NCI-H2227 (cell line): ENCODE data around the gene C19orf73.
A peak's percentile ranks its signal among the peaks of the same experiment; 100 is the strongest.

ENCODE experiments used
- DNase-seq: peaks from one replicate; lab custom pipeline; 2025; ENCODE audit not compliant: unreplicated experiment; lab: John Stamatoyannopoulos, UW

C19orf73 gene

DNA sequence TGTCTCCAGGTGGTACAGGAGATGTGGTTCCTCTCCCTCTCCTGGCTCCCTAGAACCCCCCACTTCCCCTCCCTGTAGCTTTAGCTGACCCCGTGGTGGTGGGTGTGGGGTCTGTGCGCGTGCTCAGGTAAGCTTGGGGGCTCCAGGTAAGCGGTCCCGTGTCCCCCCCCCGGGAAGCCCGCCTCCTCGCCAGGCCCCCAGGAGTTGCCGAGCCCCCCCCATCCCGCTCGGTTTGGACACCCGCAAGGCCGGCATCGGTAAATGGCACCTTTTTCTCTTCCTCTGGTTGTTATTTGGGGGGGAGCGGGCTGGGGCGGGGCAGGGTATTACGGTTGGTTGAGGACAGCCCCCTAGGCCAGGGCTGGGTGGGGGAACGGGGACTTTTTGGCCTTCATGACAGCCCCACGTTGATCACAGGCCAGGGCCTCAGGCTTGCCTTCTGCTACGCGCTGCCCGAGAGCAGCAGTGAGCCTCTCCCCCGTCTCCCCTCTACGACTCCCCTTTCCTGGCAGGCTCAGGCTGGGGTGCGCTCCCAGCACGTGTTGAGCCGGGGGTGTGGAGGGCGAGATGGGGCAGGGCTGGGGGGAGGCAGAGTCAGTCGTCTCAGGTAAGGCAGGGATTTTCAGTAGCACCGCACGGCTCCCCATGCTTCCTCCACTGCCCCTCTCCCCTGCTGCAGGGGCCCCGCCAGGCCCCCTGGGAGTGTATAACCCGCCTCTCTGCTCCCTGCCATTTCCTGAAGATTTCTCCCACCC is 15.4 kb downstream of the C19orf73 start:
- no peak for DNase-seq

DNA sequence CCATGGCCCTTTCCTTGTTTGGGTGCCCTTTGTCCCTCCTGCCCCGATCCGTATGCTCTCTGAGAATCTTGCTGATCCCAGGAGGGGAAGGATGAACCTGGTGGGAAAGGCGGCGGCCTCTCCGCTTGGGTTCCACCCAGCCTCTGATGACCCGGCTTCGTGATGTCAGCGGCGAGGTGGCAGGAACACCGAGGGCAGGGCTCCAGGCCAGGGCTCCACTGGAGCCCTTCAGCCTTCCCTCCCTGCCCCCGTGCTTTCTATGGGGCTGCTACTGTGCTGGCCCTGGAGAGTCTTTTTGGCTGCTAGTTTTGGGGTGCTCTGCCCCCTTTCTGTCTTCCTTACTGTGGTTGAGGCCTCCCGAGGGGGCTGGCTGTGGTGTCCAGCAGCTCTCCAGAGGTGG is 16.6 kb downstream of the C19orf73 start:
- no peak for DNase-seq

DNA sequence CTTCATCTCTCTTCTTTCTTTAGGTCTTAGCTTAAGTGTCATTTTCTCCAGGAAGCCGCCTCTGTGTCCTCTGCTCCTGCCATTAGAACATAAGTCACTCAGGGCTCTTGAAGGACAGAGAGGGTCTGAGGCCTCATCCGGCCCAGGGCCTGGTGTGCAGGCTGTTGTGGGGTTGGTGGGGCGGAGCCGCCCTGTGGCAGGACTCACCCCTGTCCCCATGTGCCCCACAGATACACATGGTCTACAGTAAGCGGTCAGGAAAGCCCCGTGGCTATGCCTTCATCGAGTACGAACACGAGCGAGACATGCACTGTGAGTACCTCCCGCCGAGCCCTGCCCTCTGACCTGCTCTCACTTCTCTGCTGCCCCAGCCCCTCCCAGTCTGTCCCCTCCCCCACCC is 17.8 kb downstream of the C19orf73 start:
- DNase-seq = no peak

DNA sequence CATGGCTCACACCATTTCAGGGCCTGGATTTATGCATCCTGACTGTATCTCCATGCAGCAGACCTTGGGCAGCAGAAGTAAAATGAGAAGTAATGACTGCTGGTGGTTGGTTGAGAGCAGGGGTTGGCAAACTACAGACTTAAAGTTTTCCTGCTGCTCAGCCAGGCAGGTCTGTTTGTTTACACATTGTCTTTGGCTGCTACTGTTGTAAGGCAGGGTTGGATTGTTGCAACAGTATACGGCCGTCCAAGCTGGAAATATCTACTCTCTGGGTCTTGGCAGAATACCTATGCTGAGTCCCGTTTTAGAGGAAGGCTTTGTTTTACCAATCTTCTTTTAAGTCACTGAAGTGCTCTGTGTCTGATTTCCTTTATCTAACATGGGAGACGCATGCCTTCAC is 20.1 kb downstream of the C19orf73 start:
- DNase-seq = no peak

DNA sequence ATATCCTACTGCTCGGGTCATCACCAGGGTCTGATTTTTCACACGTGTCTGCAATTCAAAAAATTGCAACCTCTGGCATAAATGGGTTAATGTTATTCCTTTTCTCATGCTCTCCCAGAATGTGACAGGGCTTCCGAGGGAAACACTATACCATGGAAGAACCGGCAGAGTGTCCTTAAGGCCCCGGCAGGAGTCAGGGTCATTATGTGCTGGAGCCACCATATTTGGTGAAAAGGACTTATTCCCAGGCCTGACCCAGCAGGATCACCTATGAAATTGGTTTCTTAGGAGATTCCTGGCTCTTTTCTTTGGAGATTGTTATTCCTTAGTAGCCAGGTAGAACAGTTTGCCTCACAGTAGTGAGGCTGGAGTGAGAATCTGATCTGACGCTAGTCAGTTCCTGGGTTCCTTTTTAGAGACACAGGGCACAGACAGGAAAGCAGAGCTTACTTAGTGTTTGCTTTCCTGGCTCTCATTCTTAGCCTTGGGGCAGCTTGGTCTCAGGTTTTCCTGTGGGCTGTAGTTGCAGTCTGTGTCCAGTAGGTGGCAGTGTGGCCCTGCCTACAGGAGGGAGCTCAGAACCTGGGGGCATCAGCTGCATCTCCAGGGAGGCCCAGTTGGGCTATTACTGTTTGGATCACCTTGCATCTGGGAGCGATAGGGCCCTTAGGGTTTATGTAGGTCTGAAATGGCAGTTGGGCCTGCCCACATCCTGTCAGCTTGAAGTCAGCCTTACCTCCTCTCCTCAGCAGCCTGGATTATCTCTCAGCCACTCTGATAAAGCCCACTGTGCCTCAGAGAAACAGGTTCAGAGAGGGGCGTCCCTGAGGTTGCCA is 21.3 kb downstream of the C19orf73 start:
- DNase-seq = peak; percentile 80

DNA sequence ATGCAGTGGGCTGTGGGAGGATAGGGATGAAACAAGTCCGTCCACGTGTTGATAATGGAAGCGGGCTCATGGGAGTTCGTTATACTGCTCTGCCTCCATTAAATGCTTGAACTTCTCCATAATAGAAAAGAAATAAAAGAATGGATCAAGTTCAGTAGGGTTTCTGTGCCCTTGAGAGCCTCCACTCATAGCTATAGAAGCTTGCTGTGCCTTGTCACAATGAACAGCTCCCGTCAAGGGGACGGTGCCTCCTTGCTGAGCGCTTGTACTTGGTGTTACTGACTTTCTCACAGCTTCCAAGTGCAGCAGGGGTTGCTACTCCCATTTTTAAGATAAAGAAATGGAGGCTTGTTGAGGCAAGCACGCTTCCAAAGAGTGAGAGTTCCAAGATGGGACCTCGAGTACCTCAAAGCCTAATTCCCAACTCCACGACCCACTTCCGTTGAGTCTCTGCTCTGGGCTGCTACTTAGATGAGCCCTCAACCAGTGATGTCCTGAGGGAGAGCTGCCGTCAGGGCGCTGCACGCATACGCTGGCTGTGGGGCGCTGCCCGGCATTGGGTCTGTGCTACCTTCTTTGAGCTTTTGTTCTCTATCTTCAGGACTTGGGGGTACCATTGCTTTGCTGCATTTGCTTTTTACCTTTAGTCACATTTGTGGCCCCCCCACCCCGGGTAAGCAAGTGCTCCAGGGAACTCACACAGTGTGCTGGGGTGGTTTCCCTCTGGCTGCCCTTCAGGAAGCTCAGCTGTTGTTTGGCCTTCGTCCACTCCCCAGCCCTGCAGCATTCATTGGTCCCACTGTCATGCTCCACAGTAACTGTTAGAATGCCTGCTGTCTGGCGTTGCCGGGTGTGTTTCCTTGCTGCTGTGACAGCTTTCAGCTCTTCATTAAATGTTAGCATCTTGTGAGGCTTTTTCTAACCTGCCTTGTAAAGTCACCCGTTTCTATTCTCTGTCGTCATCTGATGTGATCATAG is 24.1 kb downstream of the C19orf73 start:
- no peak for DNase-seq

DNA sequence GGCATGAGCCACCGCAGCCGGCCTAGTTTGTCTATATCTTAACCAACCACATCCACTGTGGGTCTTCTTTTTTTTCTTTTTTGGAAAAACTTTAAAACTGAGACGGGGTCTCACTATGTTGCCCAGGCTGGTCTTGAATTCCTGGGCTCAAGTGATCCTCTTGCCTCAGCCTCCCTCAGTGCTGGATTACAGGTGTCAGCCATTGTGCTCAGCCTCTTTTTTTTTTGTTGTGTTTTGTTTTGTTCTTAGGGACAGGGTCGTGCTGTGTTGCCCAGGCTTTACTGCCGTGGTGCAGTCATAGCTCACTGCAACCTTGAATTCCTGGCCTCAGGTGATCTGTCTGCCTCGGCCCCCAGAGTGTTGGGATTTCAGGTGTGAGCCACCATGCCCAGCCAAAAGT is 26.3 kb downstream of the C19orf73 start:
- DNase-seq = no peak

DNA sequence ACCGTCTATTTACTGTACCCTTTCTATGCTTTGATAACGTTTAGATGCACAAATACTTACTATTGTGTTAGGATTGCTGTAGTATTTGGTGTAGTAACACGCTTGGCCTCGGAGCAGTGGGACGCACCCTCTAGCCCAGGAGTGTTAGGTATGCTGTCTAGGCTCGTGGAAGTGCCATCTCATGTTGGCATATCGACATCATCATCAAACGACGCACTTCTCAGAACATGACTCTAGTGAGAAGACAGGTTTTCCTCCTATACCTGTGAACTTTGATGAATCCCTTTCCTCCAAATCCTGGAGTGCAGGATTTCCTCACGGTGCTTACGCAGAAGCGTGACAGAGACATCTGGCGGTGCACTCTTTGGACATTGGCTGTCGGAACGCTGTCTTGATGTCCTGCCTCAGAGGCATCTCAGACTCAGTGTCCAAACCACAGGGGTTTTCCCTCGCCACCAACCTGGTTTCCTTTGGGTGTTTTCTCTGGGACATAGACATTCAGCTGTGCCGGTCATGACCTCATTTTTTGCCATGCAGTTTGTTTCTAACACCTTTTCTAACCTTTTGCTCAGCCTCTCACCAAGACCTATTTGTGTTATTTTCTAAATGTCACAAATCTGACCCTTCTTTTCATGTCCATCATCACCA is 27.4 kb downstream of the C19orf73 start:
- DNase-seq = no peak

DNA sequence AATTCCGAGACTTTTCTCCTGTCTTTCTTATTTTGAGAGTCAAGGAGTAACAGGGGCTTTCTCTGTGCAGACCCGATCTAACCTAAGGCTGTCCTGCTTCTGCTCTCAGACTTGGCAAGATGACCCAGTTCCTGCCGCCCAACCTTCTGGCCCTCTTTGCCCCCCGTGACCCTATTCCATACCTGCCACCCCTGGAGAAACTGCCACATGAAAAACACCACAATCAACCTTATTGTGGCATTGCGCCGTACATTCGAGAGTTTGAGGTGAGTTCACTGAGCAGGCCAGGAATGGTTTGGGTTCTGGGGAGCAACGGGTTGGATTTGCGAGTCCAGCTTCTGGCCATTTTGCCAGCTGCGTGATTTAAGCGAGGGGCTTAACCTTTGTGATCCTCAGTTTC is 32.6 kb downstream of the C19orf73 start:
- no peak for DNase-seq

DNA sequence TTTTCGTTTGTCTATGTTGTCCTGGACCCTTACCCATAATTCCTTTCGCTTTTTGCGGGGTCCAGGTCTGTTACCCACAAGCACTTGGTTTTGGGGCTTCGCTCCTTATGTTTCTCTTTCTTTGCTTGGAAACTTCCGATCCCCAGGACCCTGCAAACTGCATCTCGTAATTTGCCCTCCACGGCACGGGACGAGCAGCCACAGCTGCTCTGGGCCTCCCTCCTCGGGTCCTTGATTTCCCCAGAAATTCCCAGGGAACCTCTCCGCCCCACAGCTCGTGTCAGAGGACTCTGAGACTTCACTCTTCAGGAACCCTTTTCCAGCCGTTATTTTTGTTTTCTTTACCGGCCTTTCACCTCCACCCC is 33.1 kb downstream of the C19orf73 start:
- no peak for DNase-seq

DNA sequence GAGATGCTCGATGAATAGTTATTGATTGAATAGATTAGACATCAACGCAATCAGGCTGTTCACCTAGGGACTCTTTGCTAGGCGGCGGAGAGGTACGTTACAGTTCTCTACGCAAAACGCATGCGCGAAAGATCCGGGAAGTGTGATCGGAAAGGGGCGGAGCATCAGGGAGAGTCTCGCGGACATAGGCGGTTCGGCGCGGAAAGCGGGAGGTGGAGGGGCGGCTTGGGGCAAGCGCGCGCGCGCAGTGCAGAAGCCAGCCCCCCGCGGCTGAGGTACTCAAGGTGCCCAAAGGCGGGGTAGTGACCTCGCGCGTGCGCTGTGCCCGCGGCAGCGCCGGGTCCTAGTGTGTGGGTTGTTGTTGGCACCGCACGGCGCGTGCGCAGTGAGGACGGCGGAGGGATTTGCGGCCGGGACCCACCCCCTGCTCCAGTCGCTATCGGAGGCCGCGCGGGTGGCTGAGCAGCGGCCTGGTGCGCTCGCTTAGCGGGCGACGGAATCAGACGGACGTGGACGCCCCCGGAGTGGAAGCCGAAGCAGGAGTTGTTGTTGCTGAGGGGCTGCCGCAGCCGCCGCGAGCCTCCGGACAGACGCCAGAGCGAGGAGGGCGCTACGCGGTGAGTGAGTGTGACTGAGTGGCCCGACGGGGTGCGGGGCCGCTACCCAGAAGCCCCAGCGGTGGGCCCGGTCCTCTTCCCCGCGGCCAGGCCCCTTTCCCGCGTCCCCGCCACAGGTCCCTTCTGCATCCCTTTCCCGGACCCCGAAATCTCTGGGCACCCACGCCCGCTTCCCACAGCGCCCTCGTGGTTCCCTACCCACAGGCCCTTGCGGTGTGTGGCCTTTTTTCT is 33.7 kb downstream of the C19orf73 start, which contains the start of gene SNRNP70:
Gene SNRNP70, plus strand, starts transcription at position 432 of the 848 bp plus-strand sequence. CDS start 964 bp downstream, outside the sequence.
- peak; percentile 99 for DNase-seq

DNA sequence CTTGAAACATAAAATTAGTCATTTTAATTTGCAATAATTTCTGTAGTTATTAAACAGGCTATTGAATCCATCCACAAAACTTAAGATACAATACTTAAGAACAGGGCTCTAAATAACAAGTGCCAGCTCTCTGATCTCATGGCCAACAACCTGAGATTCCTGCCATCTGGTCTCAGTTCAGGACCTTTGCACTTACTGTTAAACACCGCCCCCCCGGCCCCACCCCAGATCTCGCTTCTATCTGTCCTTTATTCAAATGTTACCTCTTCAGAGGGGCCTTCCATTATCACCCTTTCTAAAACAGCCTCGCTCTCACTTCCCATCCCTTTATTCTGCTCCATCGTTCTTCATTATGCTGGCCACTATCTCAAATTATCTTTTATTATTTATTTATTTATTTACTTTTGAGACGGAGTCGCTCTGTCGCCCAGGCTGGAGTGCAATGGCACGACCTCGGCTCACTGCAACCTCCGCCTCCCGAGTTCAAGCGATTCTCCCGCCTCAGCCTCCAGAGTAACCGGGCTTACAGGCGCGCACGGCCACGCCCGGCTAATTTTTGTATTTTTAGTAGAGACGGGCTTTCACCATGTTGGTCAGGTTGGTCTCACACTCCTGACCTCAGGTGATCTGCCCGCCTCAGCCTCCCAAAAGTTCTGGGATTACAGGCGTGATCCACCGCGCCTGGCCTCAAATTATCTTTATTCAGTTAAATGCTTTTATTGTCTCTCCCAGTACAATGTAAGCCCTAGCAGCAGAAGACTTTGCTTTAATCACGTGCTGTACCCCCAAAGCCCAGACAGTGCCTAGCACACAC is 34.5 kb downstream of the C19orf73 start:
- no peak for DNase-seq

DNA sequence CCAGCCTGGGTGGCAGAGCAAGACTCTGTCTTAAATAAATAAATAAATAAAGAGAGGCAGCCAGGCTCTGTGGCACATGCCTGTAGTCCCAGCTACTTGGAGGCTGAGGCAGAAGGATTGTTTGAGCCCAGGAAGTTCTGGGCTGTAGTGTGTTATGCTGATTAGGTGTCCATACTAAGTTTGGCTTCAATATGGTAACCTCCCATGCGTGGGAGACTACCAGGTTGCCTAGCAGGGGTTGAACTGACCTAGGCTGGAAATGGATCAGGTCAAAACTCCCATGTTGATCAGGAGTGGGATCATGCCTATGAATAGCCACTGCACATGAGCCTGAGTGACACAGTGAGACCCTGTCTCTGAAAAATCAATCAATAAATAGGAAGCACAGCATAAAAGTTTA is 37.7 kb downstream of the C19orf73 start:
- DNase-seq = no peak

DNA sequence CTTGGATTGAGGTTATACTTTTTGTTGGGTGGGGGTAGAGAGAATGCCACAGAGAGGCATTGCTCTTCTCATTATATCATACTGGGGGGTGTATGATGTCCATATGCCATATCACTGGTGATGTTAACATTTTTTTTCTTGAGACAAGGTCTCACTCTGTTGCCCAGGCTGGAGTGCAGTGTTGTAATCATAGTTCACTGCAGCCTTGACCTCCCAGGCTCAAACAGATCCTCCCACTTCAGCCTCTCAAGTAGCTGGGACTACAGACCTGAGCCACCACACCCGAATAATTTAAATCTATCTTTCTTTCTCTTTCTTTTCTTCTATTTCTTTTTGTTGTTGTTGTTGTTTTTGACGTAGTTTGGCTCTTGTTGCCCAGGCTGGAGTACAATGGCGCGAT is 38.6 kb downstream of the C19orf73 start:
- DNase-seq = no peak

DNA sequence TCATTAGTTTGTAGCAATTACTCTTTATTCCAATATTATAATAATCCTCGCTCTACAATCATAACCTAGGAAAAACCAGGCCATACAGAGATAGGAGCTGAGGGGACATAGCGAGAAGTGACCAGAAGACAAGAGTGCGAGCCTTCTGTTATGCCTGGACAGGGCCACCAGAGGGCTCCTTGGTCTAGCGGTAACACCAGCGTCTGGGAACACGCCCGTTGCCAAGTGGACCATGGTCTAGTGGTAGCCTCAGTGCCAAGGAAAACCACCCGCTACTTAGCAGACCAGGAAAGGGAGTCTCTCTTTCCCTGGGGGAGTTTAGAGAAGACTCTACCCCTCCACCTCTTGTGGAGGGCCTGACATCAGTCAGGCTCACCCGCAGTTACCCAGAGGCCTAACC is 44.1 kb downstream of the C19orf73 start:
- DNase-seq = peak; percentile 34

DNA sequence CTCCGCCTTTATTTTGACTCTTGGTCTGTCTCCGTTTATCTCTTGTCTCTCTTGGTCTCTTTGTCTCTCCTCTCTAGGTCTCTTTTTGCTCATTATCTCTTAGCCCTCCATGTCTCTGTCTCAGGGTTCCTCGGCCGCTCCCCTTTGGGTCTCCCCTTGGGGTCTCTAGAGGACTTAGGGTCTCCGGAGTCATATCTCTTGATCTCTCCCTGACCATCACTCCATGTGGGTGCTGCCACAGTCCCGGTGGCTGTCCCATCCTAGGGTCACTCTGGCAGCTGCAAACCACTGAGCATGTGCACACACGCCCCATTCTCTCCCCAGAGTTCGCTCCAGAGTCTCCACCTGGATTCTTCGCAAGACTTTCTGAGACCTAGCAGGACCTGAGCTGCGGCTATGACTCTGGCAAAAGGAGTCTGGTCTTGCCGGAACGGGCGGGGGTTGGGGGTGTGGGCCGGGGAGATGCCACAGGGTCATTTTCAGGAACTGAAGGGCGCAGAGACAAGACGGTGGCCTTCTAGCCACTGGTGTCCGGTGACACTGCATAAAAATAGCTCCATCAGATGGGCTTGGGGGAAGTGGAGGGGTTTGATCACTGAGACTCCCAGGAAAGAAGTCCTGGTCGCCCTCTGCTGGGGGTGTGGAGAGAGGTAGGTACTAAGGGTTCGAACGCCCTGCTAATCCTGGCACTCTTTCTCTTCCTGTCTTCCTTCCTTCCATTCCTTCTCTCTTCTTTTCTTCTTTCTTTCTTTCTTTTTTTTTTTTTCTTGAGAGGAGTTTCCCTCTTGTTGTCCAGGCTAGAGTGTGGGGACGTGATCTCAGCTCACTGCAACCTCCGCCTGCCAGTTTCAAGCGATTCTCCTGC is 45.2 kb downstream of the C19orf73 start:
- no peak for DNase-seq

DNA sequence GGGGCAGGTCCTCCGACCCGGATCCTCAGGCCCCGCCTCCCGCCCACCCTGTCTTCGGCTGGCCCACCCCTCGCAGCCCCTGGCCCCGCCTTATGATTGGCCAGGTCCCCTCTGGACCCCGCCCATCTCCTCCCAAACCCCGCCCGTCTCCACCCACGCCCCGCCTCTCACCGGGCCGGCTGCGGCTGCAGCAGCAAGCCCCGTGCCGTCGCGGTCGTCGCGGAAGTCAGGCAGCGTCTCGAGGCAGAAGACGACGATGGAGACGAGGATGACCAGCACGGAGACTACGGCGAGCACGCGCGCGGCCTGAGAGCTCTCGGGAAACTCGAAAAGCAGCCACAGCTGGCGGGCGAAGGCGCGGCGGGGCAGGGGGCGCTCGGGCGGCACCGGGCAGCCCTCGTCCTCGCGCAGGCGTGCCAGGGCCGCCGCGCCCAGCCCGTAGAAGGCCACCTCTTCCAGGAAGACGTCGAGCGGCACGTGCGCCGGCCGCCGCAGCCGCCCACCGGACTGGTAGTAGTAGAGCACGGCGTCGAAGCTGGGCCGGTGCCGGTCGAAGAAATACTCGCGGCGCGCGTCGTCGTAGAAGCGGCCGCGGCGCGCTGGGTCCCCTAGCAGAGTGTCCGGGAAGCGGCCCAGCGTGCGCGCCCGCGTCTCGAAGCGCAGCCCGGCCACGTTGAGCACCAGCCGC is 46.9 kb downstream of the C19orf73 start:
- DNase-seq = peak; percentile 53
